Left lung (tissue), 10 donors: ENCODE measurements around the gene STK10. TPM values are rescaled to one million over a fixed set of nuclear protein-coding genes. Genes with fewer than 3 reads are reported as not detected.
A peak's percentile ranks its signal among the peaks of the same experiment; 100 is the strongest.

Source experiments
- ATAC-seq: fragments of 200-7000 bp; cut with Tn5 transposase; one replicate; pipeline ENCODE4 v1.9.1; 2020; ENCODE audit warnings: moderate library complexity
- DNase-seq, 4 donors: peaks; one replicate each; pipeline ENCODE4 v3.0.0-alpha.2; 2013 to 2020
- H3K27ac ChIP-seq, 2 donors: fragments of 200-600 bp; sonication (generic) in 1 of 2; one replicate each; pipeline versions ENCODE4 v1.5.0 to v1.8.0; 2020 to 2021
- H3K27me3 ChIP-seq, 2 donors: fragments of 200-600 bp; sonication (generic) in 1 of 2; one replicate each; pipeline versions ENCODE4 v1.5.0 to v1.8.0; 2020 to 2021
- H3K36me3 ChIP-seq, 2 donors: fragments of 200-600 bp; sonication (generic) in 1 of 2; one replicate each; pipeline versions ENCODE4 v1.5.0 to v1.8.0; 2020 to 2021
- H3K4me1 ChIP-seq, 2 donors: fragments of 200-600 bp; one replicate each; pipeline ENCODE4 v1.8.0; 2021
- H3K4me3 ChIP-seq, 2 donors: fragments of 200-600 bp; sonication (generic) in 1 of 2; one replicate each; pipeline versions ENCODE4 v1.5.0 to v1.8.0; 2020 to 2021; ENCODE audit warnings: mild to moderate bottlenecking in 1 of 2
- H3K9me3 ChIP-seq, 2 donors: fragments of 200-600 bp; sonication (generic) in 1 of 2; one replicate each; pipeline versions ENCODE4 v1.5.0 to v1.8.0; 2020 to 2021
- CTCF ChIP-seq, 2 donors: fragments of 200-600 bp; sonication (generic) in 1 of 2; IDR thresholded peaks; one replicate each; pipeline versions ENCODE4 v1.5.0 to v1.8.0; 2021; ENCODE audit warnings: antibody characterized with exemption in 2 of 2
- intact Hi-C, 2 donors: fragments of 100-400 bp; cut with DNase I; formaldehyde crosslinking; loops; one replicate each; pipeline versions ENCODE4 v1.11.2 to v1.14.2; 2022
- polyA plus RNA-seq, 6 donors: library from polyadenylated mRNA; unstranded; fragments of 120-200 nt; gene quantifications; one replicate each; pipeline ENCODE4 v1.2.1, GENCODE V29; 2013; ENCODE audit not compliant: insufficient read length in 6 of 6
- total RNA-seq, 2 donors: library from RNA; stranded (reverse); fragmentation: NEBNext Ultra II Directional; extraction: Animal tissue kit (Norgen Biotek cat#: 25700); gene quantifications; one replicate each; pipeline ENCODE4 v1.2.1, GENCODE V29; 2021
- donor health status: DM: no; HTN: yes; CAD: no.
- donor health status: DM: no; HTN: no; CAD: no.

STK10 gene
- total and polyA plus RNA-seq, 8 donors: 18.6 to 83.2 (median 21.9) TPM

GRCh38 chr5:172166030-172166826 is 21.8 kb downstream of the STK10 start:
- no peak for DNase-seq

GRCh38 chr5:172165465-172165864 is 22.6 kb downstream of the STK10 start:
- Histone ChIP-seq H3K27me3 (no peaks in the 10 kb centered on the region), H3K36me3 (peaks cover 0 to 7% of the 10 kb centered on the region in 2 donors), H3K4me1 (peaks cover 9 to 85% of the 10 kb centered on the region in 2 donors), H3K9me3 (no peaks in the 10 kb centered on the region), H3K27ac (no peak overlapping the region), H3K4me3 (no peak overlapping the region)
- intact Hi-C loops: no loop called here
- TF ChIP-seq CTCF (IDR thresholded peaks at IDR 0.05): no peak
- DNase-seq (no peak), ATAC-seq (no peak)

More at GRCh38 chr5:172166030-172166826, 21.8 kb downstream of the STK10 start:
- TF ChIP-seq CTCF (IDR thresholded peaks at IDR 0.05): no peak
- Histone ChIP-seq H3K9me3 (no peaks in the 10 kb centered on the region), H3K27ac (peak overlapping the region in 1 of 2 donors; percentile 24), H3K4me1 (peaks cover 9 to 85% of the 10 kb centered on the region in 2 donors), H3K4me3 (no peak overlapping the region), H3K36me3 (peaks cover 0 to 7% of the 10 kb centered on the region in 2 donors), H3K27me3 (no peaks in the 10 kb centered on the region)
- ATAC-seq: no peak
- intact Hi-C loops: no loop called here

GRCh38 chr5:172164769-172165212 is 23.2 kb downstream of the STK10 start:
- Histone ChIP-seq H3K4me3 (no peak overlapping the region), H3K9me3 (no peaks in the 10 kb centered on the region), H3K4me1 (peaks cover 9 to 85% of the 10 kb centered on the region in 2 donors), H3K27me3 (no peaks in the 10 kb centered on the region), H3K27ac (no peak overlapping the region), H3K36me3 (peaks cover 0 to 7% of the 10 kb centered on the region in 2 donors)
- no peak for ATAC-seq
- TF ChIP-seq CTCF (IDR thresholded peaks at IDR 0.05): no peak
- intact Hi-C loops: no loop called here
- no peak for DNase-seq

- DNase-seq: peak in 1 of 4 donors; percentile 22
- peak overlapping the region in 1 of 2 donors; percentile 25 for H3K27ac ChIP-seq
- intact Hi-C loops: no loop called here
- ATAC-seq: peak; percentile 29
- no peak for TF ChIP-seq CTCF (IDR thresholded peaks at IDR 0.05)
- peaks cover 0 to 7% of the 10 kb centered on the region in 2 donors for H3K36me3 ChIP-seq
- no peaks in the 10 kb centered on the region for H3K9me3 ChIP-seq
- H3K27me3 ChIP-seq: no peaks in the 10 kb centered on the region
- no peak overlapping the region for H3K4me3 ChIP-seq
- H3K4me1 ChIP-seq: peaks cover 6 to 82% of the 10 kb centered on the region in 2 donors
These were observed 24.7 kb downstream of the STK10 start for GRCh38 chr5:172163346-172163745.

GRCh38 chr5:172162987-172163343 is 25.1 kb downstream of the STK10 start:
- no peak overlapping the region for H3K27ac ChIP-seq
- no peak for TF ChIP-seq CTCF (IDR thresholded peaks at IDR 0.05)
- no peak for DNase-seq

More at GRCh38 chr5:172162987-172163343, 25.1 kb downstream of the STK10 start:
- H3K4me3 ChIP-seq: no peak overlapping the region
- intact Hi-C loops: no loop called here
- no peaks in the 10 kb centered on the region for H3K27me3 ChIP-seq
- H3K4me1 ChIP-seq: peaks cover 5 to 80% of the 10 kb centered on the region in 2 donors
- ATAC-seq: no peak
- H3K36me3 ChIP-seq: peaks cover 0 to 11% of the 10 kb centered on the region in 2 donors
- H3K9me3 ChIP-seq: no peaks in the 10 kb centered on the region
